Mammary epithelial cell (primary cell): ENCODE results near the gene HAL.

ENCODE experiments used
- CTCF ChIP-seq, 2 donors: IDR thresholded peaks in 1 of 2; conservative IDR thresholded peaks in 1 of 2; 2 replicates each; pipeline ENCODE4 v1.5.1; 2011 to 2012; ENCODE audit warnings: inconsistent platforms in 2 of 2, low read length in 2 of 2, mild to moderate bottlenecking in 2 of 2, control low read depth in 1 of 2, low read depth in 1 of 2; ENCODE audit not compliant: insufficient read depth in 1 of 2; ENCODE audit errors: extremely low read depth in 1 of 2
- EZH2 ChIP-seq: IDR thresholded peaks from 2 replicates; pipeline ENCODE4 v1.6.1; 2012; ENCODE audit warnings: low read length, inconsistent platforms, borderline replicate concordance

- TF ChIP-seq CTCF (conservative IDR thresholded peaks at IDR 0.05 in 1 of 2, IDR thresholded peaks at IDR 0.05 in 1 of 2; ENCODE audit: extremely low read depth in 1 of 2, insufficient read depth in 1 of 2, low read depth in 1 of 2, low read length in 2 of 2) (no peak), EZH2 (no peak)
Measured at GRCh38 chr12:96041181-96041580, 45.0 kb upstream of the HAL start.
